HG03196 (cell line): Measurements from ENCODE around the gene MED25.

Experiments
- ATAC-seq: cut with Tn5 transposase; IDR thresholded peaks from one replicate; pipeline ENCODE4 v1.9.1; 2021; ENCODE audit not compliant: unreplicated experiment

The MED25 gene

GRCh38 chr19:49817964-49818648 is at the start of gene MED25:
TSS of gene MED25 (plus strand) at chr19:49818289. CDS start at chr19:49818342, 53 bp downstream.
- peak; percentile 77 for ATAC-seq

DNA sequence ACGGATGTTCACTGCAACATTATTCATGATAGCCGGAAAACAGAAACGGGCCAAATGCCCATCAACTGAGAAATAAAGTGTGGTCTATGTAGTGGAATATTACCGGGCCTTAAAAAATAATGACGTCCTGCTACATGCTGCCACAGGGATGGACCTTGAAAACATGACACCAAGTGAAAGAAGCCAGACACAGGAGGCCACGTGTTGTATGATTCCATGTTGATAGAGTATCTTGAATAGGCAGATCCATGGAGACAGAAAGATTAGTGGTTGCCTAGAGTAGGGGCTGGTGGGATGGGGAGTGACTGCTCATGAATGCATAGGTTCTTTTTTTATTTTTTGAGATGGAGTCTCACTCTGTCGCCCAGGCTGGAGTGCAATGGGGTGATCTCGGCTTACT is 47.6 kb upstream of the MED25 start:
- no peak for ATAC-seq

DNA sequence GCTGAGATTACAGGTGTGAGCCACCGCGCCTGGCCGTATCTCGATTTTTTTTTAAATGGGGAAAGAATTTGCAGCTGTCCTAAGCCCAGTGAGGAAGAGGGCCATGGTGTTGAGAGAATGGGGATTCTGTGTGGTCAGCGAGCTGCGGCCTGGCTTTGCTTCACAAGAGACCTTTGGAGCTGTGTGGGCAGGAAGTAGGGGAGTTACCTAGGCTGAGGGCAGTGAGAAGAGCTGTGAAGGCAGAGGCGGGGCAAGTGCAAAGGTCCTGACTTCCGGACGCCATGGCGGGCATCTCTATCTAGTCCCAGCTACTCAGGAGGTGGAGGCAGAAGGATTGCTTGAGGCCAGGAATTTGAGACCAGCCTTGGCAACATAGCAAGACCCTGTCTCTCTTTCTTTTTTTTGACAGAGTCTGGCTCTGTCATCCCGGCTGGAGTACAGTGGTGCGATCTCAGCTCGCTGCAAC is 46.4 kb upstream of the MED25 start:
- ATAC-seq: no peak

GRCh38 chr19:49772850-49773432 is 45.1 kb upstream of the MED25 start:
- ATAC-seq: no peak

DNA sequence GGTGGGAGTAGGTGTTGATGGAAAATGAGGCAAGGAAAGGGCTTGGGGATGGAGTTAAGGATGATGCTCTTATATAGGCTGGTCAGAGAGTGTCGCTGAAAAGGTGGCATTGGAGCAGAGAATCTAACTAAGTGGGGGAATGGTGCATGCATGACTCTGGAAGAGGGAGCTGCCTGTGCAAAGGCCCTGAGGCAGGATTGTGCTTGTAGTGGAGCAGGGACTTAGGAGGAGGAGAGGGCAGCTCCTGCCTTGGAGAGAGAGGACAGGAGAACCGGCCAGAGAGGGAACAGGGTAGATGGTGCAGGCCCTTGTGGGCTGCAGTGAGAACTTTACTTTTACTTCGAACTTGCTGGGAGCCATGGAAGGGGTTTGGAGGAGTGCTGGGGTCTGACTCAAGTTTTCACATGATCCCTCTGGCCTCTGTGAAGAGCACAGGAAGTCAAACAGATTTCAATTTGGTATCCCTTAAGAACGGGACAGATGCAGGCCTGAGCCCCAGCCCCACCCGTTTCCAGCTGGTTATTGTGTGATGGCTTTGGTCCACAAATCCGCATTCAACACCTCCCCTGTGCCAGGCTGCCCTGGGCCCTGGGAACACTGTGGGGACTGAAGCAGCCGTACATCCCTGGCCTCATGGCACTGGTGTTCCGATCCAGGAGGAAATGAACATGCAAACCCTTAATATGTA is 44.3 kb upstream of the MED25 start:
- no peak for ATAC-seq

DNA sequence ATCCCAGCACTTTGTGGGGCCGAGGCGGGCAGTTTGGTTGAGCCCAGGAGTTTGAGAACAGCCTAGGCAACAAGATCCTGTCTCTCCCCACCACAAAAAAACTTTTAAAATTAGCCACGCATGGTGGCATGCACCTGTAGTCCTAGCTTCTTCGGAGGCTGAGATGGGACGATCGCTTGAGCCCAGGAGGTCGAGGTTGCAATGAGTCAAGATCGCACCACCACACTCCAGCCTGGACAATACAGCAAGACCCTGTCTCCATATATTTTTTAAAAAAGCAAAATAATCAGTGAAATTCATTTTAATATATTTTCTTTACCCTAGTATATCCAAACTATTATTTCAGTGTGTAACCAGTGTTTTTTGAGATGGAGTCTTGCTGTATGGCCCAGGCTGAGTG is 43.1 kb upstream of the MED25 start:
- ATAC-seq: no peak

- ATAC-seq: no peak
Observed at GRCh38 chr19:49775742-49776370, 42.2 kb upstream of the MED25 start.

GRCh38 chr19:49776371-49776764 is 41.7 kb upstream of the MED25 start:
- no peak for ATAC-seq

- no peak for ATAC-seq
Observed at GRCh38 chr19:49779731-49780555, 38.1 kb upstream of the MED25 start.

- ATAC-seq: no peak
Observed at GRCh38 chr19:49780861-49781260, 37.2 kb upstream of the MED25 start.

- ATAC-seq: no peak
Observed at GRCh38 chr19:49781394-49781793, 36.7 kb upstream of the MED25 start.

- no peak for ATAC-seq
Observed at GRCh38 chr19:49782515-49782914, 35.6 kb upstream of the MED25 start.

GRCh38 chr19:49786376-49786820 is 31.7 kb upstream of the MED25 start:
- no peak for ATAC-seq

DNA sequence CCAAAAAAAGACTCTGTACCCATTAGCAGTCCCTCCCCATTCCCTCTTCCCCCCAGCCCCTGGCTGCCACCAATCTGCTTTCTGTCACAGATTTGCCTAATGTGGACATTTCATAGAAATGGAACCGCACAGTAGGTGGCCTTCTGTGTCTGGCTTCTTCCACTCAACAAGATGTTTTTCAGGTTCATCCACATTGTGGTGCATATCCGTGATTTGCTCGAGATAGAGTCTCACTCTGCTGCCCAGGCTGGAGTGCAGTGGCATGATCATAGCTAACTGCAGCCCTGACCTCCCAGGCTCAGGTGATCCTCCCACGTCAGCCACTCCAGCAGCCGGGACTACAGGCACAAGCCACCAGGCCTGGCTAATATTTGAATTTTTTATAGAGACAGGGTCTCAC is 30.3 kb upstream of the MED25 start:
- no peak for ATAC-seq

- no peak for ATAC-seq
Observed at GRCh38 chr19:49788857-49789256, 29.2 kb upstream of the MED25 start.

DNA sequence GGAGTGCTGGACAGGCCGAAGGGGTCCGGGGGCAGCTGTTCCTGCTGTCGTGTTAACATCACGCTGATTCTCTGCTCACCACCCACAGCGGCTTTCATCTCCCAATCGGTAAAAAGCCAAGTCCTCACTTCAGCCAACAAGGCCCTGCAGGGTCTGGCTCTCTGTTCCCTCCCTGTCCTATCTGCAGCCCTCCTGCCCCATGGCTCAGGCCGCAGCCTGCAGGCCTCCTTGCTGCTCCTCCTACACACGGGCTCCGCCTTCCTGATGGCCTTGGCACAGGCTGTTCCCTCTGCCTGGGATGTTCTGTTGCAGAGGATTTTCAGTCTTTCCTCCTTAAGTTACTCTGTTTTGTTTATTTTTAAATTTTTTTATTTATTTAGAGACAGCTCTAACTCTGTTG is 27.2 kb upstream of the MED25 start:
- ATAC-seq: no peak

GRCh38 chr19:49791776-49792445 is 26.2 kb upstream of the MED25 start:
- no peak for ATAC-seq

- ATAC-seq: no peak
Observed at GRCh38 chr19:49792829-49793560, 25.1 kb upstream of the MED25 start.

- no peak for ATAC-seq
Observed at GRCh38 chr19:49793561-49793840, 24.6 kb upstream of the MED25 start.

GRCh38 chr19:49795615-49796014 is 22.5 kb upstream of the MED25 start:
- ATAC-seq: no peak
